DND-41 (cell line): ENCODE data around the gene GIPR.

ENCODE experiments used
- ATAC-seq: fragments of 200-7000 bp; cut with Tn5 transposase; 3 replicates; pipeline ENCODE4 v1.9.1; 2021; ENCODE audit warnings: low read depth; ENCODE audit not compliant: insufficient read depth
- DNase-seq: peaks from one replicate; pipeline ENCODE4 v3.0.0-alpha.2; 2020
- H2AFZ ChIP-seq: 2 replicates; pipeline ENCODE4 v1.6.0; 2012; ENCODE audit warnings: low read depth, low read length
- H3K27ac ChIP-seq: 2 replicates; pipeline ENCODE4 v1.5.1; 2012; ENCODE audit warnings: low read length, inconsistent platforms
- H3K27me3 ChIP-seq: fragments of 200-600 bp; sonication (generic); 2 replicates; pipeline ENCODE4 v1.6.0; 2012; ENCODE audit warnings: low read length, mild to moderate bottlenecking, inconsistent platforms; ENCODE audit not compliant: insufficient read depth, poor library complexity
- H3K36me3 ChIP-seq: 2 replicates; pipeline ENCODE4 v1.5.1; 2012; ENCODE audit warnings: low read length, inconsistent platforms; ENCODE audit not compliant: insufficient read depth
- H3K4me1 ChIP-seq: 2 replicates; pipeline ENCODE4 v1.5.1; 2012; ENCODE audit warnings: mild to moderate bottlenecking, low read length; ENCODE audit not compliant: insufficient read depth
- H3K4me2 ChIP-seq: 2 replicates; pipeline ENCODE4 v1.6.0; 2012; ENCODE audit warnings: mild to moderate bottlenecking, moderate library complexity, low read length, inconsistent platforms; ENCODE audit not compliant: insufficient read depth
- H3K4me3 ChIP-seq, 2 experiments: fragments of 200-600 bp in 1 of 2; shearing (Covaris generic) in 1 of 2; 2 replicates each; pipeline ENCODE4 v1.5.1; 2012 to 2016; ENCODE audit warnings: inconsistent platforms in 2 of 2, low read length in 2 of 2, mild to moderate bottlenecking in 2 of 2, low read depth in 1 of 2, moderate library complexity in 1 of 2
- H3K79me2 ChIP-seq: 2 replicates; pipeline ENCODE4 v1.6.0; 2012; ENCODE audit warnings: low read length, inconsistent platforms; ENCODE audit not compliant: insufficient read depth
- H3K9ac ChIP-seq: 2 replicates; pipeline ENCODE4 v1.6.0; 2012; ENCODE audit warnings: low read depth, mild to moderate bottlenecking, inconsistent platforms, low read length, moderate library complexity
- H3K9me3 ChIP-seq: 2 replicates; pipeline ENCODE4 v1.5.1; 2012; ENCODE audit warnings: low read length, moderate library complexity, mild to moderate bottlenecking, inconsistent platforms; ENCODE audit not compliant: insufficient read depth, severe bottlenecking
- H4K20me1 ChIP-seq: 2 replicates; pipeline ENCODE4 v1.6.0; 2012; ENCODE audit warnings: low read length; ENCODE audit not compliant: insufficient read depth
- CTCF ChIP-seq: IDR thresholded peaks from 2 replicates; pipeline ENCODE4 v1.5.1; 2012; ENCODE audit warnings: borderline replicate concordance, low read length, moderate library complexity, mild to moderate bottlenecking; ENCODE audit not compliant: poor library complexity, severe bottlenecking; ENCODE audit errors: extremely low read depth
- EZH2 ChIP-seq: IDR thresholded peaks from 3 replicates; pipeline ENCODE4 v1.6.1; 2012; ENCODE audit warnings: borderline replicate concordance, low read depth, mild to moderate bottlenecking, moderate library complexity, low read length, inconsistent platforms; ENCODE audit not compliant: severe bottlenecking

GIPR gene

GRCh38 chr19:45638930-45639729, 28.9 kb upstream of the GIPR start, which contains the start of gene EML2:
Gene EML2 (minus strand): TSS chr19:45639397. CDS start chr19:45639376, 21 bp downstream.
- no peak for TF ChIP-seq EZH2
- peak; percentile 70 for TF ChIP-seq CTCF
- no peaks in the 10 kb centered on the region for H3K9me3 ChIP-seq
- H3K4me2 ChIP-seq: peak within 1 kb of the TSS; percentile 69
- peaks cover 6% of the 10 kb centered on the region for H3K79me2 ChIP-seq
- H4K20me1 ChIP-seq: no peaks in the 10 kb centered on the region
- H3K27me3 ChIP-seq: no peaks in the 10 kb centered on the region
- peaks cover 53% of the 10 kb centered on the region for H3K4me1 ChIP-seq
- peak within 1 kb of the TSS; percentile 96 for H2AFZ ChIP-seq
- H3K36me3 ChIP-seq: peaks cover 4% of the 10 kb centered on the region; the same call in 1 of the 2 replicates
- peak; percentile 78 for ATAC-seq
- H3K9ac ChIP-seq: peak within 1 kb of the TSS; percentile 71
- peak within 1 kb of the TSS; percentile 49 to 73; a peak in 3 of 4 replicates for H3K4me3 ChIP-seq
- DNase-seq: peak; percentile 83
- H3K27ac ChIP-seq: peak within 1 kb of the TSS; percentile 84

GRCh38 chr19:45640849-45641273, 27.2 kb upstream of the GIPR start:
- TF ChIP-seq CTCF: no peak
- Histone ChIP-seq H3K4me1 (peaks cover 59% of the 10 kb centered on the region), H3K4me2 (peak overlapping the region; percentile 87), H3K36me3 (peaks cover 4% of the 10 kb centered on the region; the same call in 1 of the 2 replicates), H3K27me3 (no peaks in the 10 kb centered on the region), H3K4me3 (peak overlapping the region; percentile 28 to 69; a peak in 3 of 4 replicates), H3K9ac (peak overlapping the region; percentile 58), H3K9me3 (no peaks in the 10 kb centered on the region), H3K27ac (peak overlapping the region; percentile 50; the same call in 1 of the 2 replicates), H4K20me1 (0 out of 2 replicates have a peak, but pooled peaks cover 5% of the 10 kb centered on the region), H2AFZ (0 out of 2 replicates have a peak overlapping the region, but pooled peaks have one; percentile 85), H3K79me2 (peaks cover 6% of the 10 kb centered on the region)
- DNase-seq (no peak), ATAC-seq (no peak)

GRCh38 chr19:45641274-45642105, 26.5 kb upstream of the GIPR start:
- peak overlapping the region; percentile 58 for H3K9ac ChIP-seq

More at GRCh38 chr19:45641274-45642105, 26.5 kb upstream of the GIPR start:
- TF ChIP-seq EZH2: no peak
- TF ChIP-seq CTCF: no peak
- Histone ChIP-seq H3K36me3 (peaks cover 4% of the 10 kb centered on the region; the same call in 1 of the 2 replicates), H3K27me3 (no peaks in the 10 kb centered on the region), H4K20me1 (0 out of 2 replicates have a peak, but pooled peaks cover 5% of the 10 kb centered on the region), H2AFZ (peak overlapping the region; percentile 85), H3K4me2 (peak overlapping the region; percentile 87), H3K4me3 (peak overlapping the region; percentile 28 to 69; a peak in 3 of 4 replicates), H3K9me3 (no peaks in the 10 kb centered on the region), H3K79me2 (peaks cover 6% of the 10 kb centered on the region), H3K4me1 (peaks cover 65% of the 10 kb centered on the region), H3K27ac (peak overlapping the region; percentile 50)
- DNase-seq (peak; percentile 79), ATAC-seq (peak; percentile 10)
